Measurements from ENCODE around the gene SYTL1. TPM values are rescaled to one million over a fixed set of nuclear protein-coding genes. Genes with fewer than 3 reads are reported as not detected.

Gene SYTL1
- total and polyA plus RNA-seq, 5 donors from 2014 or later, result 91.0 to 191 (median 122) TPM

DNA sequence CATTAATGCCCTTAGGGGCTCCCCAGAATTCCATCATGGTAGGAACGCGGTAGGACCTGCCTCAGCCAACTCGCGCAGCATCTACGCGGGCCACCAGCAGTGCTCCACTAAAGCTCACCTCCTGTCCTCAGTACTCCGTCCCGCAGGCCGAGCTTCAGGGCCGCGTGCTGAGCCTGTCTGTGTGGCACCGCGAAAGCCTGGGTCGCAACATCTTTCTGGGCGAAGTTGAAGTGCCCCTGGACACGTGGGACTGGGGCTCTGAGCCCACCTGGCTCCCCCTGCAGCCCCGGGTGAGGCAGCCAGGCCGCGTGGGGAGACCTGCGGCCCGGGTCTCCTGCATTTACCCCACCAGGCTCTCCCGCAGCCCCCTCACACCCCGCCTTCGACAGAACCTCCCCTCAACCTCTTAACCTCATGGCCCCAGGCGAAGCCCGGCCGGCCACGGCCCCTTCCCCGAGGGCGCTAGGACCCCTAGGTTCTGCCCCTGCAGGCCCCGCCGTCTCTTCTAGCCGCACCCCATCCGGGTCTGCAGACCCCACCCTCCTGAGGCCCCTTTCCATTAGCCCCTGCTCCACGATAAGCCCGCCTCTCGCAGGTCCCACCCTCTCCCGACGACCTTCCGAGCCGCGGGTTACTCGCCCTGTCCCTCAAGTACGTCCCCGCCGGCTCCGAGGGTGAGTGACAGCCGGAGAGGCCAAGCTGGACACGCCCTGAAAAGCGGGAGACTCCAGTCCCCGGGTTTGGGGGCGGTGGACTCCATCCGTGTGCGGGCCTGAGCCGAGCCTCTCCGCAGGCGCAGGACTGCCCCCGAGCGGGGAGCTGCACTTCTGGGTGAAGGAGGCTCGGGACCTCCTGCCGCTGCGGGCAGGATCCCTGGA lies 9.1 kb downstream of the SYTL1 start:
- Histone ChIP-seq H3K27me3 (ENCODE audit: control insufficient read depth, insufficient read depth, low read length) (no peaks in the 10 kb centered on the region), H3K9me3 (ENCODE audit: control insufficient read depth in 2 of 2, low read length in 2 of 2) (no peaks in the 10 kb centered on the region), H3K4me1 (ENCODE audit: control insufficient read depth, insufficient read depth, low read length, poor library complexity, severe bottlenecking) (peaks cover 26% of the 10 kb centered on the region), H3K4me3 (ENCODE audit: low read depth, low read length) (no peak overlapping the region), H3K36me3 (ENCODE audit: control insufficient read depth, insufficient read depth, low read length) (peaks cover 22% of the 10 kb centered on the region), H3K27ac (ENCODE audit: insufficient read depth, low read length, poor library complexity, severe bottlenecking) (no peak overlapping the region)
- peak overlapping the region in 2 of 4 donors; percentile 15 to 29 for H3K4me3 Mint-ChIP-seq
- H3K27me3 Mint-ChIP-seq, result no peaks in the 10 kb centered on the region
- ATAC-seq (ENCODE audit: low read depth in 2 of 2) (no peak), DNase-seq (no peak)
- H3K4me1 Mint-ChIP-seq, result peaks cover 0 to 31% (median 11%) of the 10 kb centered on the region in 4 donors
- peaks cover 20% of the 10 kb centered on the region for H3K36me3 Mint-ChIP-seq
- H3K9me3 Mint-ChIP-seq, result no peaks in the 10 kb centered on the region
- H3K27ac Mint-ChIP-seq, result no peak overlapping the region

DNA sequence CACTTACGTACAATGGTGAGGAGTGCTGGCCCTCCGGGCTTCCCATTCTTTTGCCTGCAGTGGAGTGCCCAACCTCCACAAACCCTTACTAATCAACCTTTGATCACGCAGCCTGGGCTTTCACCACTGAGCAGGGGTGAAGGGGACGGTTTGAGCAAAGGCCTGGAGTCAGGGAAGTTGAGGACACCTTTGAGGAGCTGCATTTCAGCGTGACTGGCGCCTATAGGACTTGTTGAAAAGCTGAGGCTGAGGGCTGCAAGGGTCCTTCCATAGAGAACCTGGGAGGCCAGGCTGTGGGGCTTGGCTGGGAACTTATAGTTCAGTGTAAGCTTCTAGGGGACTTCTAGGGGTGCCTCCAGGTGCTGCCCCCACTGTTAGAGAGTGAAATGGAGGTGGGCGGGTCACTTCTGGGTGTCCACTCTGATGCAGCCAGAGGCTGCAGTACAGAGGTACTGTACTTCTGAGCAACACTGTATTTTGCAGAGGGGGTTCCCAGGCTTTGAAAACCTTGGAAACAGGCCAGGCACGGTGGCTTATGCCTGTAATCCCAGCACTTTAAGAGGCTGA lies 9.8 kb downstream of the SYTL1 start:
- Mint-ChIP-seq H3K4me3 (peak overlapping the region in 3 of 4 donors; percentile 19 to 75 (median 35)), H3K27ac (peak overlapping the region in 2 of 3 donors; percentile 15 to 41), H3K36me3 (peaks cover 15% of the 10 kb centered on the region), H3K27me3 (no peaks in the 10 kb centered on the region), H3K4me1 (peaks cover 0 to 31% (median 13%) of the 10 kb centered on the region in 4 donors), H3K9me3 (no peaks in the 10 kb centered on the region)
- Histone ChIP-seq H3K4me3 (ENCODE audit: low read depth, low read length) (no peak overlapping the region), H3K27ac (ENCODE audit: insufficient read depth, low read length, poor library complexity, severe bottlenecking) (no peak overlapping the region), H3K27me3 (ENCODE audit: control insufficient read depth, insufficient read depth, low read length) (no peaks in the 10 kb centered on the region), H3K4me1 (ENCODE audit: control insufficient read depth, insufficient read depth, low read length, poor library complexity, severe bottlenecking) (peaks cover 33% of the 10 kb centered on the region), H3K36me3 (ENCODE audit: control insufficient read depth, insufficient read depth, low read length) (peaks cover 17% of the 10 kb centered on the region), H3K9me3 (ENCODE audit: control insufficient read depth in 2 of 2, low read length in 2 of 2) (no peaks in the 10 kb centered on the region)
- no peak for ATAC-seq (ENCODE audit: low read depth in 2 of 2)
- DNase-seq, result no peak

DNA sequence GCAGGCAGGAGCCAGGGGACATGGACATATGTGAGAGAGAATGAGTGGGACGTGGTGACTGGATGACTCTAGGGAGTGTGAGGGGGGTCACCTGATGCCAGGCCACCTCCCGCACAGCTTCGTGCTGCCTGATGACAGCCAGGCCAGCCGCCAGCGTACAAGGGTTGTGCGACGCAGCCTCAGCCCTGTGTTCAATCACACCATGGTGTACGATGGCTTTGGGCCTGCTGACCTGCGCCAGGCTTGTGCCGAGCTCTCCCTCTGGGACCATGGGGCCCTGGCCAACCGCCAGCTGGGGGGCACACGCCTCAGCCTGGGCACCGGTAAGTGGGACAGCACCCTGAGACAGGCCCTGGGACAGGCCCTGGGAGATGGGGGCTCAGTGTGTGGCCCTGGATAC lies 11.3 kb downstream of the SYTL1 start:
- H3K9me3 ChIP-seq (ENCODE audit: control insufficient read depth in 2 of 2, low read length in 2 of 2), result no peaks in the 10 kb centered on the region
- Mint-ChIP-seq H3K9me3 (no peaks in the 10 kb centered on the region), H3K36me3 (peaks cover 6% of the 10 kb centered on the region), H3K27ac (no peak overlapping the region), H3K4me3 (no peak overlapping the region), H3K27me3 (no peaks in the 10 kb centered on the region), H3K4me1 (peaks cover 0 to 37% (median 16%) of the 10 kb centered on the region in 4 donors)
- H3K27me3 ChIP-seq (ENCODE audit: control insufficient read depth, insufficient read depth, low read length), result no peaks in the 10 kb centered on the region
- ATAC-seq (ENCODE audit: low read depth in 2 of 2), result no peak
- peaks cover 5% of the 10 kb centered on the region for H3K36me3 ChIP-seq (ENCODE audit: control insufficient read depth, insufficient read depth, low read length)
- DNase-seq, result no peak
- H3K4me1 ChIP-seq (ENCODE audit: control insufficient read depth, insufficient read depth, low read length, poor library complexity, severe bottlenecking), result peaks cover 43% of the 10 kb centered on the region
- H3K27ac ChIP-seq (ENCODE audit: insufficient read depth, low read length, poor library complexity, severe bottlenecking), result no peak overlapping the region
- H3K4me3 ChIP-seq (ENCODE audit: low read depth, low read length), result no peak overlapping the region

- DNase-seq (no peak), ATAC-seq (ENCODE audit: low read depth in 2 of 2) (no peak)
- Mint-ChIP-seq H3K36me3 (peaks cover 6% of the 10 kb centered on the region), H3K27ac (no peak overlapping the region), H3K4me1 (peaks cover 0 to 40% (median 16%) of the 10 kb centered on the region in 4 donors), H3K27me3 (no peaks in the 10 kb centered on the region), H3K4me3 (peak overlapping the region in 1 of 4 donors; percentile 66), H3K9me3 (no peaks in the 10 kb centered on the region)
- Histone ChIP-seq H3K27ac (ENCODE audit: insufficient read depth, low read length, poor library complexity, severe bottlenecking) (no peak overlapping the region), H3K4me1 (ENCODE audit: control insufficient read depth, insufficient read depth, low read length, poor library complexity, severe bottlenecking) (peaks cover 42% of the 10 kb centered on the region), H3K9me3 (ENCODE audit: control insufficient read depth in 2 of 2, low read length in 2 of 2) (no peaks in the 10 kb centered on the region), H3K36me3 (ENCODE audit: control insufficient read depth, insufficient read depth, low read length) (peaks cover 5% of the 10 kb centered on the region), H3K27me3 (ENCODE audit: control insufficient read depth, insufficient read depth, low read length) (no peaks in the 10 kb centered on the region), H3K4me3 (ENCODE audit: low read depth, low read length) (no peak overlapping the region)
Observed at GRCh38 chr1:27353629-27354028, 11.8 kb downstream of the SYTL1 start.

GRCh38 chr1:27355683-27356082 lies 13.9 kb downstream of the SYTL1 start:
- H3K9me3 ChIP-seq (ENCODE audit: control insufficient read depth in 2 of 2, low read length in 2 of 2), result no peaks in the 10 kb centered on the region
- H3K4me1 Mint-ChIP-seq, result peaks cover 0 to 57% (median 26%) of the 10 kb centered on the region in 4 donors
- H3K36me3 ChIP-seq (ENCODE audit: control insufficient read depth, insufficient read depth, low read length), result no peaks in the 10 kb centered on the region
- DNase-seq (no peak), ATAC-seq (ENCODE audit: low read depth in 2 of 2) (no peak)
- H3K9me3 Mint-ChIP-seq, result no peaks in the 10 kb centered on the region
- peaks cover 45% of the 10 kb centered on the region for H3K4me1 ChIP-seq (ENCODE audit: control insufficient read depth, insufficient read depth, low read length, poor library complexity, severe bottlenecking)
- H3K4me3 ChIP-seq (ENCODE audit: low read depth, low read length), result no peak overlapping the region
- peak overlapping the region; percentile 65 for H3K27ac ChIP-seq (ENCODE audit: insufficient read depth, low read length, poor library complexity, severe bottlenecking)
- peaks cover 6% of the 10 kb centered on the region for H3K36me3 Mint-ChIP-seq
- peaks cover 4% of the 10 kb centered on the region for H3K27me3 Mint-ChIP-seq
- H3K4me3 Mint-ChIP-seq, result peak overlapping the region; percentile 52 to 79 (median 77)
- H3K27me3 ChIP-seq (ENCODE audit: control insufficient read depth, insufficient read depth, low read length), result no peaks in the 10 kb centered on the region
- peak overlapping the region in 2 of 3 donors; percentile 11 to 72 for H3K27ac Mint-ChIP-seq

DNA sequence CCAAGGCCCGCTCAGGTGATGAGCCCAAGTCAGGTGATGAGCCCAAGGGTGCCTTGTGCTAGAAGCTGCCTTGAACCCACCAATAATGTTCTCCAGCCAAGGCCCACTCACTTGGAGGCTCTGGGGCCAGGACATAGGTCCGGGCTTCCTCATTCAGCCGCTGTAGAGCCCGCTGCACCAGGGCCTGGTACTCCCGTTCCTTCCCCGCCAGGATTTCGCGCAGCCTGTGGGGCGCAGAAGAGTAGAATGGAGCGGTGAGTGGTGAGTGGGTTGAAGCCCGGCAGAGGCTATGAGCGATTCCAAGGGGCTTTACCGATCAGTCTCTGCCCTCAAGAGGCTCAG lies 14.4 kb downstream of the SYTL1 start:
- peak overlapping the region; percentile 55 to 87 (median 72) for H3K27ac Mint-ChIP-seq
- H3K36me3 Mint-ChIP-seq, result peaks cover 6% of the 10 kb centered on the region
- no peak for DNase-seq
- peak overlapping the region; percentile 52 to 79 (median 77) for H3K4me3 Mint-ChIP-seq
- H3K27me3 ChIP-seq (ENCODE audit: control insufficient read depth, insufficient read depth, low read length), result no peaks in the 10 kb centered on the region
- peaks cover 0 to 58% (median 26%) of the 10 kb centered on the region in 4 donors for H3K4me1 Mint-ChIP-seq
- H3K4me1 ChIP-seq (ENCODE audit: control insufficient read depth, insufficient read depth, low read length, poor library complexity, severe bottlenecking), result peaks cover 45% of the 10 kb centered on the region
- no peak for ATAC-seq (ENCODE audit: low read depth in 2 of 2)
- H3K36me3 ChIP-seq (ENCODE audit: control insufficient read depth, insufficient read depth, low read length), result no peaks in the 10 kb centered on the region
- no peak overlapping the region for H3K4me3 ChIP-seq (ENCODE audit: low read depth, low read length)
- peak overlapping the region; percentile 65 for H3K27ac ChIP-seq (ENCODE audit: insufficient read depth, low read length, poor library complexity, severe bottlenecking)
- peaks cover 4% of the 10 kb centered on the region for H3K27me3 Mint-ChIP-seq
- H3K9me3 Mint-ChIP-seq, result no peaks in the 10 kb centered on the region
- H3K9me3 ChIP-seq (ENCODE audit: control insufficient read depth in 2 of 2, low read length in 2 of 2), result no peaks in the 10 kb centered on the region

DNA sequence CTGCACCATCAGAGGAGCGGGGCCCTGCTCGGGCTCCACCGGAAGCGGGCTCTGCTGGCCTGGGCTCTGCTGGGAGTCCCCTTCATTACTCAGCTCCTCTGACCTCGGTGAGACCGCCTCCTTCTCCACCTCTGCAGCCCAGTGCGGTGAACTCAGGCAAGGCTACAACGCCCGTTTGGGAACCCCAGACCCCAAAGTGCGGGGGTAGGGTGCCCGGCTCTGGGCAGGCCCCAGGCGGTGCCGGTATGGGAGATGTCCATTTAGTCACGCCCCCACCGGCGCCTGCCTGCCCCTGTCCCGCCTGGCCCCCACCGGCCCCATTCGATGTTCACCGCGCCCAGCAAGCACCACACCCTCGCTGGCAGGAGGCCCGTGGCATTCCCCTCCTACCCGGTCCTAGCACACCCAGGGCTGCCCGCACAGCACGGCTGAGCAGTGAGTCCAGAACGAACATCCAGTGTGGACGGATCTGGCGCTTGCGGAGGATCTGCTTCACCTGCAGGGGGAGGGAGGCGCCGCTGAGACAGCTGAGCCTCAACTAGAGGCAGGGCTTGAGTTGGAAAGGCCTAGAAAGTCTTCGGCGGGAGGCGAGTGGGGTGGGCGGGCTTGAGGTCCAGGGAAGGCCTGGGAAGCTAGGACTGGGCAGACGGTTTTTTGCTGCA lies 14.9 kb downstream of the SYTL1 start:
- peak; percentile 29 to 40 for ATAC-seq (ENCODE audit: low read depth in 2 of 2)
- Mint-ChIP-seq H3K27ac (peak overlapping the region; percentile 56 to 83 (median 75)), H3K4me1 (peaks cover 0 to 61% (median 26%) of the 10 kb centered on the region in 4 donors), H3K36me3 (peaks cover 4% of the 10 kb centered on the region), H3K27me3 (peaks cover 4% of the 10 kb centered on the region), H3K4me3 (peak overlapping the region; percentile 79 to 89 (median 83)), H3K9me3 (no peaks in the 10 kb centered on the region)
- Histone ChIP-seq H3K4me3 (ENCODE audit: low read depth, low read length) (peak overlapping the region; percentile 37), H3K9me3 (ENCODE audit: control insufficient read depth in 2 of 2, low read length in 2 of 2) (no peaks in the 10 kb centered on the region), H3K4me1 (ENCODE audit: control insufficient read depth, insufficient read depth, low read length, poor library complexity, severe bottlenecking) (peaks cover 45% of the 10 kb centered on the region), H3K27me3 (ENCODE audit: control insufficient read depth, insufficient read depth, low read length) (no peaks in the 10 kb centered on the region), H3K36me3 (ENCODE audit: control insufficient read depth, insufficient read depth, low read length) (no peaks in the 10 kb centered on the region), H3K27ac (ENCODE audit: insufficient read depth, low read length, poor library complexity, severe bottlenecking) (peak overlapping the region; percentile 65)
- DNase-seq, result peak in 1 of 3 donors; percentile 31

All from CD4-positive, CD25-positive, alpha-beta regulatory T cell (primary cell).